Activated T-cell treated with anti-CD3 and anti-CD28 coated beads, Interleukin-2, amount 50 U/mL, for 4 hours (primary cell): ENCODE measurements around the gene SLC8A1. TPM values are rescaled to one million over a fixed set of nuclear protein-coding genes. Genes with fewer than 3 reads are reported as not detected.

Source experiments
- ATAC-seq, 2 donors: fragments of 200-7000 bp; cut with Tn5 transposase; one replicate each; pipeline ENCODE4 v1.10.0; 2021
- DNase-seq: peaks from one replicate; pipeline ENCODE4 v3.0.0-alpha.2; 2020
- H3K27me3 Mint-ChIP-seq: one replicate; pipeline ENCODE4 v1.8.0; 2021; ENCODE audit warnings: low read depth, mixed read lengths
- H3K36me3 Mint-ChIP-seq: one replicate; pipeline ENCODE4 v1.8.0; 2022; ENCODE audit warnings: mixed read lengths; ENCODE audit not compliant: insufficient read depth
- H3K4me1 Mint-ChIP-seq: one replicate; pipeline ENCODE4 v1.8.0; 2021; ENCODE audit warnings: low read depth, mixed read lengths
- H3K4me3 Mint-ChIP-seq: one replicate; pipeline ENCODE4 v1.8.0; 2021; ENCODE audit warnings: mild to moderate bottlenecking, moderate library complexity, mixed read lengths
- H3K9me3 Mint-ChIP-seq: one replicate; pipeline ENCODE4 v1.8.0; 2021; ENCODE audit warnings: mixed read lengths
- total RNA-seq, 3 donors: library from RNA; stranded (reverse); gene quantifications; one replicate each; pipeline ENCODE4 v1.2.1, GENCODE V29; 2021

SLC8A1 gene
- total RNA-seq, 3 donors from 2014 or later: 0.08 to 0.28 (median 0.26) TPM

DNA sequence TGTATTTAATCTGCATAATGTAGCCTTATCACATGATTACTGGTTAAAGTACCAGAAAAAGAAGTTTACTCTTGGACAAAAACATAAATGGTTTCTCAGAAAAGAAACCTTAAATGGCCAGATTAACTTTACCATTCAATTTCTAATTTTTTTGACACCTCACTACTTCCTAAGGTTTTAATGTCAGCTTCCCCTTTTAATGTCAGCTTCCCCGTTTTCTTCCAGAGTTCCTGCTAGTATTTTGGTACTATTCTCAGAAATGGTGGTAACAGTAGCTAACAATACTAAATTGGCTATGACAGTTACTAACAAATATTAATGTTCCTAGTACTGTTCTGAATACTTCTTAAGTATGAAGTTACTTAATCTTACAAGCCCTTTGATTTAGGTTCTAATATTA, 22.4 kb upstream of the SLC8A1 start:
- ATAC-seq (no peak), DNase-seq (no peak)
- H3K27me3 Mint-ChIP-seq: no peaks in the 10 kb centered on the region
- no peaks in the 10 kb centered on the region for H3K4me1 Mint-ChIP-seq
- H3K4me3 Mint-ChIP-seq: no peak overlapping the region
- H3K36me3 Mint-ChIP-seq: no peaks in the 10 kb centered on the region
- H3K9me3 Mint-ChIP-seq: no peaks in the 10 kb centered on the region

DNA sequence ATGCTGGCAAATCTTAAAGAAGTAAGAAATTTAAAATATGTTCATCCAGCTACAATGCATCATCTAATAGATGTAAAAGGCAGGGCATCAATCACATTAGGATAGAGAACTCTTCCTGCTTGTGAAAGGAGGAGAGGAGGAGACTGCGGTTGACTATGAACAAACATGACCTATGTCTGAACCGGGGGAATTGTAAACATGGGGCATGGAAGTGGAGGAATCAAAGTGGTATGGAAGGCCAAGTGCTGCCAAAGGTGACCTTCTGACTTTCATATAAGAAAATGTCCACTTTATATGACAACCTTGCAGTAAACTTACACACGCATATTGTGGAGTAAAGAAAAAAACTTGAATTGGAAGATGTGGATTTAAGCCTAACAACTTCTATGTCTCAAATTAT, 20.0 kb upstream of the SLC8A1 start:
- ATAC-seq (no peak), DNase-seq (no peak)
- Mint-ChIP-seq H3K9me3 (no peaks in the 10 kb centered on the region), H3K36me3 (no peaks in the 10 kb centered on the region), H3K4me1 (no peaks in the 10 kb centered on the region), H3K4me3 (no peak overlapping the region), H3K27me3 (no peaks in the 10 kb centered on the region)

GRCh38 chr2:40470822-40471813, 19.2 kb upstream of the SLC8A1 start:
- DNase-seq (no peak), ATAC-seq (no peak)
- H3K4me1 Mint-ChIP-seq: no peaks in the 10 kb centered on the region
- no peaks in the 10 kb centered on the region for H3K27me3 Mint-ChIP-seq
- H3K4me3 Mint-ChIP-seq: no peak overlapping the region
- no peaks in the 10 kb centered on the region for H3K9me3 Mint-ChIP-seq
- no peaks in the 10 kb centered on the region for H3K36me3 Mint-ChIP-seq

- no peaks in the 10 kb centered on the region for H3K36me3 Mint-ChIP-seq
- DNase-seq: no peak
- no peaks in the 10 kb centered on the region for H3K4me1 Mint-ChIP-seq
- no peak overlapping the region for H3K4me3 Mint-ChIP-seq
- no peaks in the 10 kb centered on the region for H3K9me3 Mint-ChIP-seq
- ATAC-seq: no peak
- H3K27me3 Mint-ChIP-seq: no peaks in the 10 kb centered on the region
Observed at GRCh38 chr2:40466935-40467572, 15.2 kb upstream of the SLC8A1 start.

- ATAC-seq (no peak), DNase-seq (no peak)
- no peak overlapping the region for H3K4me3 Mint-ChIP-seq
- H3K27me3 Mint-ChIP-seq: no peaks in the 10 kb centered on the region
- no peaks in the 10 kb centered on the region for H3K9me3 Mint-ChIP-seq
- no peaks in the 10 kb centered on the region for H3K36me3 Mint-ChIP-seq
- no peaks in the 10 kb centered on the region for H3K4me1 Mint-ChIP-seq
Observed at GRCh38 chr2:40466332-40466906, 14.5 kb upstream of the SLC8A1 start.

DNA sequence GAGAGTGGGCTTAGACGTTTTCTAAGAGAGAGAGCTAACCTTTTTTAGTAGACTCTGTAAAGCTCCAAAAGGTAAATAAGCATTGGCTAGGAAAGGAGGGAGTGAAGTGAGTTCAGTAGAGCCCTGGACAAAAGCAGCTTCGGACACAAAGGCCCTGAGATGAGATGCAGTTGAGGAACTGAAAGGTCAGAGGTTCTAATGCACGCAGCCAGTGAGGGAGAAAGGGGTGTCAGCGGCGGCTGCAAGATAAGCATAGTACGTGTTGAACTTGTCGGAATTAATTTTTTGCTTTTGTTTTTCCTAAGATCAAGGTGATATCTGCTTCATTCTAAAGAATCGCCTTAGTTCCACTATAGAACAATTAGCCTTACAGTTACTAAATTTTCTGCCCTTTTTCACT, 11.2 kb upstream of the SLC8A1 start:
- H3K4me3 Mint-ChIP-seq: no peak overlapping the region
- no peaks in the 10 kb centered on the region for H3K9me3 Mint-ChIP-seq
- no peaks in the 10 kb centered on the region for H3K36me3 Mint-ChIP-seq
- DNase-seq (no peak), ATAC-seq (no peak)
- H3K4me1 Mint-ChIP-seq: no peaks in the 10 kb centered on the region
- H3K27me3 Mint-ChIP-seq: no peaks in the 10 kb centered on the region

GRCh38 chr2:40458271-40458794, 6.4 kb upstream of the SLC8A1 start:
- no peaks in the 10 kb centered on the region for H3K27me3 Mint-ChIP-seq
- H3K4me3 Mint-ChIP-seq: no peak overlapping the region
- H3K9me3 Mint-ChIP-seq: no peaks in the 10 kb centered on the region
- H3K4me1 Mint-ChIP-seq: no peaks in the 10 kb centered on the region
- no peaks in the 10 kb centered on the region for H3K36me3 Mint-ChIP-seq
- DNase-seq: no peak
- ATAC-seq: no peak

GRCh38 chr2:40457837-40458236, 5.9 kb upstream of the SLC8A1 start:
- H3K36me3 Mint-ChIP-seq: no peaks in the 10 kb centered on the region
- no peak for ATAC-seq
- no peak for DNase-seq
- H3K4me1 Mint-ChIP-seq: no peaks in the 10 kb centered on the region
- peaks cover 4% of the 10 kb centered on the region for H3K27me3 Mint-ChIP-seq
- H3K9me3 Mint-ChIP-seq: no peaks in the 10 kb centered on the region
- H3K4me3 Mint-ChIP-seq: no peak overlapping the region

DNA sequence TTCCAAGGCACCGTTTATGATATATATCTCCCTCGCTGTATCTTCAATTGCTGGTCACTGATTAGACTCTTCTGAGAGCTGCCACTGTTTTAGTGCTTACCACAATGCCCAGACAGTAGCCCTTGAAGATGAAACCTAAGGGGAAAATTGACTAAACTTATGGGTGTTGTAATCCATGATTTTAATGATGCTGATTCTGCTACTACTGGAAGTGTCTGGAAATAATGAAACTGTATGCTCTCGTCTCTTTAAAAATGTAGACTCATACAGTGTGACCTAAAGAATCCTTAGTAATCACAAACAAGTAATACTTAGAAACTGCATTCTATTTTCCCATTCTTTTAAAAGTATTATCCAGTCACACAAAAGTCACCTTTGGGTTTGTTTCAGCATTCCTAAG, 5.5 kb upstream of the SLC8A1 start:
- Mint-ChIP-seq H3K27me3 (peaks cover 9% of the 10 kb centered on the region), H3K9me3 (no peaks in the 10 kb centered on the region), H3K36me3 (no peaks in the 10 kb centered on the region), H3K4me3 (no peak overlapping the region), H3K4me1 (peaks cover 2% of the 10 kb centered on the region)
- ATAC-seq (no peak), DNase-seq (no peak)

DNA sequence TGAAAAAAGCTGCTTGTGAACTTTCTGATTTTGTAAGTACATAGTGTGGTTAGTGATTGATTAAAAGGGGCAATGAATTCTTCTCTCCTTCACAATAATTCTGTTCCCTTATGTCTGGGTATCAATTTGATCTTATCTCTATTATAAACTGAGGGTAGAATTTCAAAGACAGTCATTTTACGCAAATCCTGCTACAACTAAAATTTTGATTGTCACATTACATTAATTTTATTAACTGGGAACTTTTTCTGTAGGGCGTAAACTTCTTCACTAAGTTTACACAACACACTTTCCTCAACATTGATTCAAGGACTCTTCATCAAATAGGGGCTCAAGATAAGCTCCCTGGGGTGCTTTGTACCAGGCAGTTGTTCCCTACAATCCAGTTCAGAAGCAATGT, 5.0 kb upstream of the SLC8A1 start:
- H3K4me3 Mint-ChIP-seq: no peak overlapping the region
- peaks cover 10% of the 10 kb centered on the region for H3K27me3 Mint-ChIP-seq
- ATAC-seq (no peak), DNase-seq (no peak)
- H3K9me3 Mint-ChIP-seq: no peaks in the 10 kb centered on the region
- peaks cover 4% of the 10 kb centered on the region for H3K4me1 Mint-ChIP-seq
- no peaks in the 10 kb centered on the region for H3K36me3 Mint-ChIP-seq

GRCh38 chr2:40455661-40456060, 3.8 kb upstream of the SLC8A1 start:
- DNase-seq (no peak), ATAC-seq (no peak)
- Mint-ChIP-seq H3K27me3 (peaks cover 21% of the 10 kb centered on the region), H3K36me3 (no peaks in the 10 kb centered on the region), H3K4me1 (peaks cover 7% of the 10 kb centered on the region), H3K4me3 (no peak overlapping the region), H3K9me3 (no peaks in the 10 kb centered on the region)

DNA sequence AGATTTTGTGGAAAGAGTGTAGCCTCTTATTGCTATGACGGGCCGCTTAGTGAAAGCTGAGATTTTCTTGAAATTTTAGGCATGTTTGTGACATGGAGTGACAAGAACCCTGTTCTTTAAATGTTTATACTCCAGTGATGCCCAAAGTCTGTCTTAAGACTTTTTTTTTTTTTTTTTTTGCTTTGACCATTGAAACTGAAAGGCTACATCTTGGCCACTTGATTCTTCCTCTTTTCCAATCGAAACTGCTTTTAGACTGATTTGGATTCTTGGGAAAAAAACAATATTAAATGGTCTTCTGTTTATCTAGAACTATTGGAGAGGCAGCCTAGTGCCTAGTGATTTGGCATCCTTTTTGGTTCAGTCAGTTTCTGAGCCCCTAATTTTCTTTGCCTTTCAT, 2.4 kb upstream of the SLC8A1 start:
- DNase-seq (no peak), ATAC-seq (no peak)
- H3K4me1 Mint-ChIP-seq: peaks cover 7% of the 10 kb centered on the region
- peaks cover 25% of the 10 kb centered on the region for H3K27me3 Mint-ChIP-seq
- no peak overlapping the region for H3K4me3 Mint-ChIP-seq
- no peaks in the 10 kb centered on the region for H3K9me3 Mint-ChIP-seq
- H3K36me3 Mint-ChIP-seq: no peaks in the 10 kb centered on the region

GRCh38 chr2:40452786-40453185, 896 bp upstream of the SLC8A1 start:
- H3K27me3 Mint-ChIP-seq: peaks cover 28% of the 10 kb centered on the region
- no peak for DNase-seq

GRCh38 chr2:40450796-40451430, 977 bp downstream of the SLC8A1 start:
- peaks cover 28% of the 10 kb centered on the region for H3K27me3 Mint-ChIP-seq
- H3K4me3 Mint-ChIP-seq: peak overlapping the region; percentile 24
- H3K36me3 Mint-ChIP-seq: no peaks in the 10 kb centered on the region
- ATAC-seq (peak in 1 of 2 donors; percentile 15), DNase-seq (no peak)
- no peaks in the 10 kb centered on the region for H3K9me3 Mint-ChIP-seq
- peaks cover 7% of the 10 kb centered on the region for H3K4me1 Mint-ChIP-seq

More at GRCh38 chr2:40452786-40453185, 896 bp upstream of the SLC8A1 start:
- H3K4me3 Mint-ChIP-seq: peak overlapping the region; percentile 57
- H3K36me3 Mint-ChIP-seq: no peaks in the 10 kb centered on the region
- peaks cover 7% of the 10 kb centered on the region for H3K4me1 Mint-ChIP-seq
- H3K9me3 Mint-ChIP-seq: no peaks in the 10 kb centered on the region
- no peak for ATAC-seq
